T-helper 17 cell (primary cell): ENCODE results near the gene KLHDC4. TPM values are rescaled to one million over a fixed set of nuclear protein-coding genes. Genes with fewer than 3 reads are reported as not detected.

ENCODE experiments used
- ATAC-seq: fragments of 150-1000 bp; cut with Tn5 transposase; 2 replicates; pipeline ENCODE4 v1.10.0; 2021; ENCODE audit warnings: mild to moderate bottlenecking, moderate library complexity
- DNase-seq, 3 donors: peaks; one replicate each; pipeline versions ENCODE4 v3.0.0 to v3.0.0-alpha.2; 2020 to 2021
- H3K9me3 ChIP-seq: one replicate; pipeline ENCODE4 v1.7.0; 2013; ENCODE audit warnings: low read length, mild to moderate bottlenecking; ENCODE audit not compliant: control insufficient read depth, poor library complexity, severe bottlenecking
- H3K27ac Mint-ChIP-seq: one replicate; pipeline ENCODE4 v1.8.0; 2022; ENCODE audit warnings: mild to moderate bottlenecking, moderate library complexity, mixed read lengths
- H3K27me3 Mint-ChIP-seq: one replicate; pipeline ENCODE4 v1.8.0; 2022; ENCODE audit warnings: mixed read lengths
- H3K36me3 Mint-ChIP-seq: one replicate; pipeline ENCODE4 v1.8.0; 2022; ENCODE audit warnings: low read depth, mixed read lengths
- H3K4me1 Mint-ChIP-seq: one replicate; pipeline ENCODE4 v1.8.0; 2022; ENCODE audit warnings: mild to moderate bottlenecking, mixed read lengths
- H3K4me3 Mint-ChIP-seq: one replicate; pipeline ENCODE4 v1.8.0; 2022; ENCODE audit warnings: mild to moderate bottlenecking, moderate library complexity, mixed read lengths
- total RNA-seq, 4 donors: library from RNA in 2 of 4; stranded (reverse) in 2 of 4; gene quantifications; one replicate each; pipeline ENCODE4 v1.2.3 and lab custom pipeline; 2022 to 2026

The KLHDC4 gene
- total RNA-seq, 2 donors from 2014 or later: 67.7 to 93.3 TPM

- Mint-ChIP-seq H3K27ac (peak overlapping the region; percentile 90), H3K27me3 (no peaks in the 10 kb centered on the region), H3K36me3 (peaks cover 6% of the 10 kb centered on the region), H3K4me3 (no peak overlapping the region), H3K4me1 (peaks cover 23% of the 10 kb centered on the region)
- DNase-seq (no peak), ATAC-seq (no peak)
- no peaks in the 10 kb centered on the region for H3K9me3 ChIP-seq
Observed at GRCh38 chr16:87715231-87715630, 50.6 kb downstream of the KLHDC4 start.

GRCh38 chr16:87713451-87714229, 52.1 kb downstream of the KLHDC4 start:
- no peaks in the 10 kb centered on the region for H3K27me3 Mint-ChIP-seq
- H3K36me3 Mint-ChIP-seq: peaks cover 4% of the 10 kb centered on the region
- peak overlapping the region; percentile 90 for H3K27ac Mint-ChIP-seq
- peak overlapping the region; percentile 50 for H3K4me3 Mint-ChIP-seq
- peaks cover 23% of the 10 kb centered on the region for H3K4me1 Mint-ChIP-seq
- ATAC-seq (peak; percentile 92), DNase-seq (no peak)
- no peaks in the 10 kb centered on the region for H3K9me3 ChIP-seq

GRCh38 chr16:87712184-87712762, 53.5 kb downstream of the KLHDC4 start:
- Mint-ChIP-seq H3K4me1 (peaks cover 22% of the 10 kb centered on the region), H3K36me3 (peaks cover 4% of the 10 kb centered on the region), H3K27ac (peak overlapping the region; percentile 90), H3K4me3 (no peak overlapping the region), H3K27me3 (no peaks in the 10 kb centered on the region)
- no peaks in the 10 kb centered on the region for H3K9me3 ChIP-seq
- ATAC-seq (no peak), DNase-seq (no peak)

- H3K27ac Mint-ChIP-seq: no peak overlapping the region
- H3K27me3 Mint-ChIP-seq: no peaks in the 10 kb centered on the region
- H3K9me3 ChIP-seq: no peaks in the 10 kb centered on the region
- H3K36me3 Mint-ChIP-seq: peaks cover 4% of the 10 kb centered on the region
- ATAC-seq (no peak), DNase-seq (no peak)
- peaks cover 20% of the 10 kb centered on the region for H3K4me1 Mint-ChIP-seq
- H3K4me3 Mint-ChIP-seq: no peak overlapping the region
Observed at GRCh38 chr16:87710887-87711286, 54.9 kb downstream of the KLHDC4 start.

GRCh38 chr16:87709677-87710076, 56.1 kb downstream of the KLHDC4 start:
- no peaks in the 10 kb centered on the region for H3K27me3 Mint-ChIP-seq
- no peaks in the 10 kb centered on the region for H3K36me3 Mint-ChIP-seq
- H3K4me3 Mint-ChIP-seq: no peak overlapping the region
- H3K27ac Mint-ChIP-seq: no peak overlapping the region
- peaks cover 13% of the 10 kb centered on the region for H3K4me1 Mint-ChIP-seq
- DNase-seq (no peak), ATAC-seq (no peak)
- no peaks in the 10 kb centered on the region for H3K9me3 ChIP-seq

GRCh38 chr16:87708881-87709638, 56.7 kb downstream of the KLHDC4 start:
- DNase-seq (no peak), ATAC-seq (no peak)
- no peaks in the 10 kb centered on the region for H3K9me3 ChIP-seq
- Mint-ChIP-seq H3K27ac (no peak overlapping the region), H3K36me3 (no peaks in the 10 kb centered on the region), H3K4me3 (no peak overlapping the region), H3K4me1 (peaks cover 10% of the 10 kb centered on the region), H3K27me3 (no peaks in the 10 kb centered on the region)

GRCh38 chr16:87707714-87708580, 57.8 kb downstream of the KLHDC4 start:
- no peak for DNase-seq
- Mint-ChIP-seq H3K4me1 (peaks cover 14% of the 10 kb centered on the region), H3K27me3 (no peaks in the 10 kb centered on the region), H3K36me3 (no peaks in the 10 kb centered on the region), H3K27ac (no peak overlapping the region), H3K4me3 (no peak overlapping the region)
- H3K9me3 ChIP-seq: no peaks in the 10 kb centered on the region
- peak; percentile 63 for ATAC-seq

GRCh38 chr16:87707097-87707496, 58.7 kb downstream of the KLHDC4 start:
- no peaks in the 10 kb centered on the region for H3K9me3 ChIP-seq
- Mint-ChIP-seq H3K27me3 (no peaks in the 10 kb centered on the region), H3K4me1 (peaks cover 21% of the 10 kb centered on the region), H3K36me3 (no peaks in the 10 kb centered on the region), H3K27ac (no peak overlapping the region), H3K4me3 (no peak overlapping the region)
- ATAC-seq (no peak), DNase-seq (no peak)

- H3K27ac Mint-ChIP-seq: no peak overlapping the region
- no peak for ATAC-seq
- no peak overlapping the region for H3K4me3 Mint-ChIP-seq
Observed at GRCh38 chr16:87706278-87707000, 59.3 kb downstream of the KLHDC4 start.

GRCh38 chr16:87705771-87706277, 60.0 kb downstream of the KLHDC4 start:
- no peak overlapping the region for H3K4me3 Mint-ChIP-seq
- no peak for ATAC-seq
- H3K27me3 Mint-ChIP-seq: no peaks in the 10 kb centered on the region
- H3K36me3 Mint-ChIP-seq: no peaks in the 10 kb centered on the region
- H3K9me3 ChIP-seq: no peaks in the 10 kb centered on the region
- H3K27ac Mint-ChIP-seq: no peak overlapping the region
- DNase-seq: no peak
- peaks cover 27% of the 10 kb centered on the region for H3K4me1 Mint-ChIP-seq

More at GRCh38 chr16:87706278-87707000, 59.3 kb downstream of the KLHDC4 start:
- Mint-ChIP-seq H3K27me3 (no peaks in the 10 kb centered on the region), H3K36me3 (no peaks in the 10 kb centered on the region), H3K4me1 (peaks cover 27% of the 10 kb centered on the region)
- DNase-seq: no peak
- H3K9me3 ChIP-seq: no peaks in the 10 kb centered on the region

GRCh38 chr16:87704754-87705353, 60.9 kb downstream of the KLHDC4 start:
- H3K27me3 Mint-ChIP-seq: no peaks in the 10 kb centered on the region
- H3K36me3 Mint-ChIP-seq: no peaks in the 10 kb centered on the region
- no peaks in the 10 kb centered on the region for H3K9me3 ChIP-seq
- peak overlapping the region; percentile 52 for H3K4me3 Mint-ChIP-seq
- DNase-seq (no peak), ATAC-seq (no peak)
- no peak overlapping the region for H3K27ac Mint-ChIP-seq
- peaks cover 30% of the 10 kb centered on the region for H3K4me1 Mint-ChIP-seq
